ENCODE data around the gene PRDM15.

GRCh38 chr21:41827951-41828883 is 50.9 kb downstream of the PRDM15 start:
- TF ChIP-seq, protein P1, sequence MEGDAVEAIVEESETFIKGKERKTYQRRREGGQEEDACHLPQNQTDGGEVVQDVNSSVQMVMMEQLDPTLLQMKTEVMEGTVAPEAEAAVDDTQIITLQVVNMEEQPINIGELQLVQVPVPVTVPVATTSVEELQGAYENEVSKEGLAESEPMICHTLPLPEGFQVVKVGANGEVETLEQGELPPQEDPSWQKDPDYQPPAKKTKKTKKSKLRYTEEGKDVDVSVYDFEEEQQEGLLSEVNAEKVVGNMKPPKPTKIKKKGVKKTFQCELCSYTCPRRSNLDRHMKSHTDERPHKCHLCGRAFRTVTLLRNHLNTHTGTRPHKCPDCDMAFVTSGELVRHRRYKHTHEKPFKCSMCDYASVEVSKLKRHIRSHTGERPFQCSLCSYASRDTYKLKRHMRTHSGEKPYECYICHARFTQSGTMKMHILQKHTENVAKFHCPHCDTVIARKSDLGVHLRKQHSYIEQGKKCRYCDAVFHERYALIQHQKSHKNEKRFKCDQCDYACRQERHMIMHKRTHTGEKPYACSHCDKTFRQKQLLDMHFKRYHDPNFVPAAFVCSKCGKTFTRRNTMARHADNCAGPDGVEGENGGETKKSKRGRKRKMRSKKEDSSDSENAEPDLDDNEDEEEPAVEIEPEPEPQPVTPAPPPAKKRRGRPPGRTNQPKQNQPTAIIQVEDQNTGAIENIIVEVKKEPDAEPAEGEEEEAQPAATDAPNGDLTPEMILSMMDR (conservative IDR thresholded peaks at IDR 0.05; ENCODE audit: low read length), result no peak
- no peak for TF ChIP-seq EZH2phosphoT487 (IDR thresholded peaks at IDR 0.05; ENCODE audit: borderline replicate concordance, low read depth, low read length)
